Activated naive CD8-positive, alpha-beta T cell treated with anti-CD3 and anti-CD28 coated beads for 36 hours (primary cell): ENCODE results near the gene CREG1. TPM values are rescaled to one million over a fixed set of nuclear protein-coding genes. Genes with fewer than 3 reads are reported as not detected.

Source experiments
- DNase-seq: peaks from one replicate; pipeline ENCODE4 v3.0.0; 2021
- H3K27ac Mint-ChIP-seq: one replicate; pipeline ENCODE4 v1.8.0; 2022; ENCODE audit warnings: mild to moderate bottlenecking, moderate library complexity, mixed read lengths
- H3K27me3 Mint-ChIP-seq: one replicate; pipeline ENCODE4 v1.8.0; 2022; ENCODE audit warnings: mild to moderate bottlenecking, mixed read lengths
- H3K36me3 Mint-ChIP-seq: one replicate; pipeline ENCODE4 v1.8.0; 2021; ENCODE audit warnings: mild to moderate bottlenecking, mixed read lengths
- H3K4me1 Mint-ChIP-seq: one replicate; pipeline ENCODE4 v1.8.0; 2021; ENCODE audit warnings: mixed read lengths
- H3K4me3 Mint-ChIP-seq: one replicate; pipeline ENCODE4 v1.8.0; 2022; ENCODE audit warnings: mild to moderate bottlenecking, moderate library complexity, mixed read lengths
- H3K9me3 Mint-ChIP-seq: one replicate; pipeline ENCODE4 v1.8.0; 2022; ENCODE audit warnings: mixed read lengths
- total RNA-seq, 2 experiments: library from RNA; stranded (reverse); gene quantifications; one replicate each; pipeline ENCODE4 v1.2.3, GENCODE V29; 2021

The CREG1 gene
- total RNA-seq, 2 experiments from 2014 or later: 11.2 to 11.3 TPM

GRCh38 chr1:167548059-167548932, 5.3 kb downstream of the CREG1 start:
- no peak overlapping the region for H3K4me3 Mint-ChIP-seq
- DNase-seq: no peak
- peaks cover 21% of the 10 kb centered on the region for H3K4me1 Mint-ChIP-seq
- H3K9me3 Mint-ChIP-seq: no peaks in the 10 kb centered on the region
- no peaks in the 10 kb centered on the region for H3K27me3 Mint-ChIP-seq
- no peaks in the 10 kb centered on the region for H3K36me3 Mint-ChIP-seq
- no peak overlapping the region for H3K27ac Mint-ChIP-seq

GRCh38 chr1:167546935-167547334, 6.6 kb downstream of the CREG1 start:
- no peak for DNase-seq
- Mint-ChIP-seq H3K4me1 (peaks cover 20% of the 10 kb centered on the region), H3K27me3 (no peaks in the 10 kb centered on the region), H3K27ac (no peak overlapping the region), H3K9me3 (no peaks in the 10 kb centered on the region), H3K4me3 (no peak overlapping the region), H3K36me3 (no peaks in the 10 kb centered on the region)

GRCh38 chr1:167545349-167545748, 8.2 kb downstream of the CREG1 start:
- H3K27me3 Mint-ChIP-seq: no peaks in the 10 kb centered on the region

GRCh38 chr1:167544447-167545093, 9.0 kb downstream of the CREG1 start:
- H3K27ac Mint-ChIP-seq: peak overlapping the region; percentile 6
- H3K4me1 Mint-ChIP-seq: peaks cover 27% of the 10 kb centered on the region
- H3K9me3 Mint-ChIP-seq: no peaks in the 10 kb centered on the region
- DNase-seq: no peak
- no peaks in the 10 kb centered on the region for H3K36me3 Mint-ChIP-seq
- H3K4me3 Mint-ChIP-seq: no peak overlapping the region
- no peaks in the 10 kb centered on the region for H3K27me3 Mint-ChIP-seq

More at GRCh38 chr1:167545349-167545748, 8.2 kb downstream of the CREG1 start:
- H3K4me1 Mint-ChIP-seq: peaks cover 24% of the 10 kb centered on the region
- no peak overlapping the region for H3K4me3 Mint-ChIP-seq
- H3K9me3 Mint-ChIP-seq: no peaks in the 10 kb centered on the region
- no peak for DNase-seq
- H3K36me3 Mint-ChIP-seq: no peaks in the 10 kb centered on the region
- no peak overlapping the region for H3K27ac Mint-ChIP-seq

GRCh38 chr1:167543199-167543990, 10.2 kb downstream of the CREG1 start:
- no peak overlapping the region for H3K27ac Mint-ChIP-seq
- no peaks in the 10 kb centered on the region for H3K27me3 Mint-ChIP-seq

GRCh38 chr1:167542109-167543032, 11.2 kb downstream of the CREG1 start:
- H3K9me3 Mint-ChIP-seq: no peaks in the 10 kb centered on the region
- no peak for DNase-seq

More at GRCh38 chr1:167543199-167543990, 10.2 kb downstream of the CREG1 start:
- Mint-ChIP-seq H3K36me3 (no peaks in the 10 kb centered on the region), H3K4me3 (no peak overlapping the region), H3K4me1 (peaks cover 37% of the 10 kb centered on the region), H3K9me3 (no peaks in the 10 kb centered on the region)
- no peak for DNase-seq

GRCh38 chr1:167541610-167542009, 12.0 kb downstream of the CREG1 start:
- Mint-ChIP-seq H3K27ac (no peak overlapping the region), H3K4me1 (peaks cover 34% of the 10 kb centered on the region), H3K9me3 (no peaks in the 10 kb centered on the region), H3K36me3 (no peaks in the 10 kb centered on the region), H3K4me3 (no peak overlapping the region), H3K27me3 (no peaks in the 10 kb centered on the region)
- DNase-seq: no peak

More at GRCh38 chr1:167542109-167543032, 11.2 kb downstream of the CREG1 start:
- Mint-ChIP-seq H3K36me3 (no peaks in the 10 kb centered on the region), H3K27me3 (no peaks in the 10 kb centered on the region), H3K4me3 (no peak overlapping the region), H3K27ac (no peak overlapping the region), H3K4me1 (peaks cover 34% of the 10 kb centered on the region)

GRCh38 chr1:167541003-167541402, 12.6 kb downstream of the CREG1 start:
- H3K9me3 Mint-ChIP-seq: no peaks in the 10 kb centered on the region
- no peak for DNase-seq
- no peaks in the 10 kb centered on the region for H3K27me3 Mint-ChIP-seq
- H3K4me1 Mint-ChIP-seq: peaks cover 34% of the 10 kb centered on the region
- no peak overlapping the region for H3K27ac Mint-ChIP-seq
- no peaks in the 10 kb centered on the region for H3K36me3 Mint-ChIP-seq
- H3K4me3 Mint-ChIP-seq: no peak overlapping the region

GRCh38 chr1:167538657-167539056, 14.9 kb downstream of the CREG1 start:
- Mint-ChIP-seq H3K36me3 (no peaks in the 10 kb centered on the region), H3K4me3 (no peak overlapping the region)

GRCh38 chr1:167533851-167534300, 19.7 kb downstream of the CREG1 start:
- no peaks in the 10 kb centered on the region for H3K36me3 Mint-ChIP-seq
- H3K27ac Mint-ChIP-seq: no peak overlapping the region
- H3K9me3 Mint-ChIP-seq: no peaks in the 10 kb centered on the region
- DNase-seq: peak; percentile 46
- no peaks in the 10 kb centered on the region for H3K27me3 Mint-ChIP-seq
- H3K4me3 Mint-ChIP-seq: no peak overlapping the region
- H3K4me1 Mint-ChIP-seq: peaks cover 4% of the 10 kb centered on the region

More at GRCh38 chr1:167538657-167539056, 14.9 kb downstream of the CREG1 start:
- H3K27me3 Mint-ChIP-seq: no peaks in the 10 kb centered on the region
- DNase-seq: no peak
- H3K27ac Mint-ChIP-seq: peak overlapping the region; percentile 51
- H3K4me1 Mint-ChIP-seq: peaks cover 29% of the 10 kb centered on the region
- no peaks in the 10 kb centered on the region for H3K9me3 Mint-ChIP-seq

- Mint-ChIP-seq H3K27me3 (no peaks in the 10 kb centered on the region), H3K36me3 (no peaks in the 10 kb centered on the region), H3K9me3 (no peaks in the 10 kb centered on the region), H3K27ac (no peak overlapping the region), H3K4me3 (no peak overlapping the region), H3K4me1 (no peaks in the 10 kb centered on the region)
- no peak for DNase-seq
Measured at GRCh38 chr1:167532964-167533824, 20.4 kb downstream of the CREG1 start.

GRCh38 chr1:167532375-167532774, 21.2 kb downstream of the CREG1 start:
- H3K9me3 Mint-ChIP-seq: no peaks in the 10 kb centered on the region
- H3K27me3 Mint-ChIP-seq: no peaks in the 10 kb centered on the region
- H3K4me1 Mint-ChIP-seq: no peaks in the 10 kb centered on the region
- no peaks in the 10 kb centered on the region for H3K36me3 Mint-ChIP-seq
- H3K4me3 Mint-ChIP-seq: no peak overlapping the region
- no peak overlapping the region for H3K27ac Mint-ChIP-seq
- DNase-seq: no peak

- Mint-ChIP-seq H3K4me1 (peaks cover 3% of the 10 kb centered on the region), H3K27me3 (no peaks in the 10 kb centered on the region), H3K27ac (no peak overlapping the region), H3K36me3 (no peaks in the 10 kb centered on the region), H3K9me3 (no peaks in the 10 kb centered on the region), H3K4me3 (no peak overlapping the region)
- DNase-seq: no peak
Measured at GRCh38 chr1:167529829-167530474, 23.6 kb downstream of the CREG1 start.
